HL-60 (cell line): Measurements from ENCODE around the gene BBS9.

Experiments used
- DNase-seq, 2 experiments: peaks; one replicate each; pipeline ENCODE4 v3.0.0-alpha.2; 2010 to 2020; ENCODE audit warnings: low read depth in 1 of 2, low spot score in 1 of 2
- H3K27ac ChIP-seq: fragments of 250-450 bp; sonication (Bioruptor Pico); replicated peaks from 2 replicates; pipeline ENCODE4 v1.5.1; 2020; ENCODE audit warnings: mild to moderate bottlenecking, moderate library complexity
- H3K27me3 ChIP-seq: fragments of 250-450 bp; sonication (Bioruptor Pico); 2 replicates; pipeline ENCODE4 v1.5.1; 2021; ENCODE audit warnings: mild to moderate bottlenecking, moderate library complexity; ENCODE audit not compliant: insufficient read depth, poor library complexity, severe bottlenecking
- H3K4me3 ChIP-seq: replicated peaks from 2 replicates; pipeline ENCODE4 v1.5.1; 2011; ENCODE audit warnings: mild to moderate bottlenecking, control low read depth, low read length; ENCODE audit not compliant: insufficient read depth
- GABPA ChIP-seq: IDR thresholded peaks from 2 replicates; pipeline ENCODE4 v1.6.1; 2012; ENCODE audit warnings: low read depth
- POLR2AphosphoS5 ChIP-seq: IDR thresholded peaks from 2 replicates; pipeline ENCODE4 v1.6.1; 2012; ENCODE audit warnings: low read depth
- SPI1 ChIP-seq: IDR thresholded peaks from 2 replicates; pipeline ENCODE4 v1.6.1; 2012; ENCODE audit warnings: low read depth, mild to moderate bottlenecking, borderline replicate concordance
- TF ChIP-seq, protein P1 (sequence below): IDR thresholded peaks from one replicate; pipeline ENCODE4 v1.5.1; 2011; ENCODE audit warnings: low read length, control low read depth, inconsistent platforms; ENCODE audit not compliant: insufficient read depth
- TF ChIP-seq, protein P2 (sequence below): IDR thresholded peaks from 2 replicates; pipeline ENCODE4 v1.6.1; 2012; ENCODE audit warnings: low read depth; ENCODE audit not compliant: insufficient replicate concordance

The BBS9 gene

DNA sequence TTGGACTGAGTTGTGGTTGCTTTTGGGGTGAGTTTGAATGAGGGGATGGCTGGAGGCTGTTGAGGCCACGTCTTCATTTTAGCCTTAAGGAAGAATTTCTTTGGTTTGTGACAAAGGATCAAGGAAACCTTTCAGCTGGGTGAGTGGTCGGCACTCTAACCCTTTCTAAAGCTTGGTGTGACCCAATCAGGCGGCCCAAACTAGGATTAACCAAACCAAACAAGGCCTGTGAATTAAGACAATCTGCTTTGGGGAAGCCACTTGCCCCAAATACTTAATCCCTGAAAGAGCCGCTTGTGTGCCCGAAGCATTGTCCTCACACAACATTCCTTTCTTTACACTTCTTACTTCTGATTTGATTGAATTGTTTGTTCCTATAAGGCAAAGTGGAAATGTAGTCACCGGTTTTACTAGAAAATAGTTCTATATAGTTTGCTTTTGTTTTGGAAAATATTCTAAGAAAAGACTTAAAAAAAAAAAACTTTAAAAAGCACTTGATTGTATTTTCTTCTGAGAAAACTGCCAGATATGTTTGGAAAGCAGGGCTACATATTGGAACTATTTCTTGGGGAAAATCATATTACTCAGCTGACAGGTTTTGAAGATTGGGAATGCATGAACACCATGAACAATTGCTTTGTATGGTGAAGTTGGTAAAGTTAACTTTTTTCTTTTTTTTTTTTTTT, 503.6 kb downstream of the BBS9 start:
- H3K4me3 ChIP-seq = no peak overlapping the region
- no peak for TF ChIP-seq SPI1
- TF ChIP-seq POLR2AphosphoS5 = no peak
- TF ChIP-seq, protein P1, sequence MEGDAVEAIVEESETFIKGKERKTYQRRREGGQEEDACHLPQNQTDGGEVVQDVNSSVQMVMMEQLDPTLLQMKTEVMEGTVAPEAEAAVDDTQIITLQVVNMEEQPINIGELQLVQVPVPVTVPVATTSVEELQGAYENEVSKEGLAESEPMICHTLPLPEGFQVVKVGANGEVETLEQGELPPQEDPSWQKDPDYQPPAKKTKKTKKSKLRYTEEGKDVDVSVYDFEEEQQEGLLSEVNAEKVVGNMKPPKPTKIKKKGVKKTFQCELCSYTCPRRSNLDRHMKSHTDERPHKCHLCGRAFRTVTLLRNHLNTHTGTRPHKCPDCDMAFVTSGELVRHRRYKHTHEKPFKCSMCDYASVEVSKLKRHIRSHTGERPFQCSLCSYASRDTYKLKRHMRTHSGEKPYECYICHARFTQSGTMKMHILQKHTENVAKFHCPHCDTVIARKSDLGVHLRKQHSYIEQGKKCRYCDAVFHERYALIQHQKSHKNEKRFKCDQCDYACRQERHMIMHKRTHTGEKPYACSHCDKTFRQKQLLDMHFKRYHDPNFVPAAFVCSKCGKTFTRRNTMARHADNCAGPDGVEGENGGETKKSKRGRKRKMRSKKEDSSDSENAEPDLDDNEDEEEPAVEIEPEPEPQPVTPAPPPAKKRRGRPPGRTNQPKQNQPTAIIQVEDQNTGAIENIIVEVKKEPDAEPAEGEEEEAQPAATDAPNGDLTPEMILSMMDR = no peak
- TF ChIP-seq GABPA = no peak
- TF ChIP-seq, protein P2, sequence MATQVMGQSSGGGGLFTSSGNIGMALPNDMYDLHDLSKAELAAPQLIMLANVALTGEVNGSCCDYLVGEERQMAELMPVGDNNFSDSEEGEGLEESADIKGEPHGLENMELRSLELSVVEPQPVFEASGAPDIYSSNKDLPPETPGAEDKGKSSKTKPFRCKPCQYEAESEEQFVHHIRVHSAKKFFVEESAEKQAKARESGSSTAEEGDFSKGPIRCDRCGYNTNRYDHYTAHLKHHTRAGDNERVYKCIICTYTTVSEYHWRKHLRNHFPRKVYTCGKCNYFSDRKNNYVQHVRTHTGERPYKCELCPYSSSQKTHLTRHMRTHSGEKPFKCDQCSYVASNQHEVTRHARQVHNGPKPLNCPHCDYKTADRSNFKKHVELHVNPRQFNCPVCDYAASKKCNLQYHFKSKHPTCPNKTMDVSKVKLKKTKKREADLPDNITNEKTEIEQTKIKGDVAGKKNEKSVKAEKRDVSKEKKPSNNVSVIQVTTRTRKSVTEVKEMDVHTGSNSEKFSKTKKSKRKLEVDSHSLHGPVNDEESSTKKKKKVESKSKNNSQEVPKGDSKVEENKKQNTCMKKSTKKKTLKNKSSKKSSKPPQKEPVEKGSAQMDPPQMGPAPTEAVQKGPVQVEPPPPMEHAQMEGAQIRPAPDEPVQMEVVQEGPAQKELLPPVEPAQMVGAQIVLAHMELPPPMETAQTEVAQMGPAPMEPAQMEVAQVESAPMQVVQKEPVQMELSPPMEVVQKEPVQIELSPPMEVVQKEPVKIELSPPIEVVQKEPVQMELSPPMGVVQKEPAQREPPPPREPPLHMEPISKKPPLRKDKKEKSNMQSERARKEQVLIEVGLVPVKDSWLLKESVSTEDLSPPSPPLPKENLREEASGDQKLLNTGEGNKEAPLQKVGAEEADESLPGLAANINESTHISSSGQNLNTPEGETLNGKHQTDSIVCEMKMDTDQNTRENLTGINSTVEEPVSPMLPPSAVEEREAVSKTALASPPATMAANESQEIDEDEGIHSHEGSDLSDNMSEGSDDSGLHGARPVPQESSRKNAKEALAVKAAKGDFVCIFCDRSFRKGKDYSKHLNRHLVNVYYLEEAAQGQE = no peak
- DNase-seq = no peak
- H3K27ac ChIP-seq = no peak overlapping the region
- no peaks in the 10 kb centered on the region for H3K27me3 ChIP-seq

DNA sequence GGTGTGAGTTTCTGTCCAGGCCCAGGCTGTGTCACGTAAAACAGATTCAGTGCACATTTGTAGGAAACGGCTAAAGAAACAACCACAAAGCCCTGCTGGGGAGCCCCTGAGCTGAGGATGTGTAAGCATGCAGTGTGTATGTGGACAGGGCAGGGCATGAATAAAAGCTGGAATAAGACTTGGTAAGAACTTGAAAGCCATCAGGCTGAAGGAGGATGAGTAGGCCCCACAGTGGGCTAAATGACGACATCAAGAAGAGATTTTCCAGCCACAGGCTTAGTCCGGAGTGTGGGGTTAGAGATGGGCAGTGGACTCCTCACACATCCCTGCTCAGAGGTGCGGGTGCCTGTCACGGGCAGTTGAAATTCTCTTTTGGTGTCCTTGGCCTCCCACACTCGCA, 505.2 kb downstream of the BBS9 start:
- no peak overlapping the region for H3K4me3 ChIP-seq
- TF ChIP-seq POLR2AphosphoS5 (no peak), GABPA (no peak), SPI1 (no peak)
- TF ChIP-seq, protein P2 = no peak
- TF ChIP-seq, protein P1 = no peak
- DNase-seq = no peak
- peaks cover 3% of the 10 kb centered on the region for H3K27me3 ChIP-seq
- no peak overlapping the region for H3K27ac ChIP-seq

DNA sequence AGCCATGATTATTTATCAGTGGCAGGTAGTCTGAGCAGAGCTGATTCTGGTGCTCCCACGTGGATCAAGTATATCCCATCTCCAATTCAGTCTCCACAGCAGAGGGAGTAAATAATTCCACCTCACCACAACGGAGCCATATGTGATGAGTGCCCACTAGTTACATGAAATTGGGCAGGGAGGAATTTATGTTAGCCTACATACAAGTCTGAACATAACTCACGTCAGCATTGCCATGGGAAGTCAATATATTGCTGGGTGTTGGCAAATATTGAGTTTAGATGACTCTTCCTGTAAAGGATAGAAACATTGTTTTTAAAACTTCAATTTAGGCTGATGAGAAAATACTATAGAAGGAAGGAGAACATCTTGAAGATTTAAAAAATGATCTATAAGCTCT, 507.0 kb downstream of the BBS9 start:
- Histone ChIP-seq H3K4me3 (no peak overlapping the region), H3K27ac (no peak overlapping the region), H3K27me3 (peaks cover 3% of the 10 kb centered on the region)
- DNase-seq = no peak
- no peak for TF ChIP-seq POLR2AphosphoS5
- no peak for TF ChIP-seq SPI1
- no peak for TF ChIP-seq GABPA
- TF ChIP-seq, protein P1 = no peak
- TF ChIP-seq, protein P2 = no peak
